GM19395 (cell line): ENCODE measurements around the gene ADAMTSL4.
"Not testable (repeated sequence)": the region's sequence is repeated elsewhere in the genome, so short reads cannot be mapped to it uniquely, and the experiment has no call there.

Experiments
- ATAC-seq: cut with Tn5 transposase; IDR thresholded peaks from one replicate; pipeline ENCODE4 v1.9.1; 2021; ENCODE audit warnings: mild to moderate bottlenecking, moderate library complexity; ENCODE audit not compliant: unreplicated experiment

The ADAMTSL4 gene

DNA sequence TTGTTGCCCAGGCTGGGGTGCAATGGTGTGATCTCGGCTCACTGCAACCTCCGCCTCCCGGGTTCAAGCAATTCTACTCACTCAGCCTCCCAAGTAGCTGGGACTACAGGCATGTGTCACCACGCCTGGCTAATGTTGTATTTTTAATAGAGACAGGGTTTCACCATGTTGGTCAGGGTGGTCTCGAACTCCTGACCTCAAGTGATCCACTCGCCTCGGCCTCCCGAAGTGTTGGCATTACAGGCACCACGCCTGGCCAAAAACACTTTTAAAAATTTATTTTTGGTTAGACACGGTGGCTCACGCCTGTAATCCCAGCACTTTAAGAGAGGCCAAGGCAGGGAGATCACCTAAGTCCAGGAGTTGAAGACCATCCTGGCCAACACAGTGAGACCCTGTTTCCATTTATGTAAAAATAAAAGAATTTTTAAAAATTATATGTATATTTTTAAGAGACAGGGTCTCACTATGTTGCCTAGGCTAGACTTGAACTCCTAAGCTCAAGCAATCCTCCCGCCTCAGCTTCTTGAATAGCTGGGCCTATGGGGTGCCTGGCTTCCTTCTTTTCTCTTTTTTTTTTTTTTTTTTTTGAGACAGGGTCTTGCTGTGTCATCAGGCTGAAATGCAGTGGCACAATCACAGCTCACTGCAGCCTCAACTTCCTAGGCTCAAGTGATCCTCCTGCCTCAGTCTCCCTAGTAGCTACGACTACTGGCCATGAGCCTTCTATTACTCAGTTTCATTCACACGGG, 16.2 kb downstream of the ADAMTSL4 start:
- not testable (repeated sequence) for ATAC-seq

DNA sequence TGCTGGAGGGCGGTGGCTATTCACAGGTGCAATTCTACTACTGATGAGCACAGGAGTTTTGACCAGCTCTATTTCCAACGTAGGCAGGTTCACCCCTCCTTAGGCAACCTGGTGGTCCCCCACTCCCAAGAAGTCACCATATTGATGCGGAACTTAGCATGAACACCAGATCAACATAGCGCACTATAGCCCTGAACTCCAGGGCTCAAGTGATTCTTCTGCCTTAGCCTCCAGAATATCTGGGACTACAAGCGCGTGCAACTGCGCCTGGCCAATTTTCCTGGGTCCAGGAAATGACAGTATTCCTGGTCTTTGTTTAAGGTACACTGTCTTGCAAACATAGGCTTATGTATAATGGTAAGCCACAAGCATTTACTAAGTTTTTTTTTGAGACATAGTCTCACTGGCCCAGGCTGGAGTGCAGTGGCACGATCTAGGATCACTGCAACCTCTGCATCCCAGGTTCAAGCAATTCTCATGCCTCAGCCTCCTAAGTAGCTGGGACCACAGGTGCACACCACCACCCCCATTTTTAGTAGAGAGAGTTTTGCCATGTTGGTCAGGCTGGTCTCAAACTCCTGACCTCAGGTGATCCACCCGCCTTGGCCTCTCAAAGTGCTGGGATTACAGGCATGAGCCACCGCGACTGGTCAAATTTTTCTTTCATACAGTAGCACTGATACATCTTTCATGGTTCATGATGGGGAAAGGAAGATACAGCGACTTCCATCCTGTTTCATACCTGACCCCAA, 17.6 kb downstream of the ADAMTSL4 start:
- no peak for ATAC-seq

DNA sequence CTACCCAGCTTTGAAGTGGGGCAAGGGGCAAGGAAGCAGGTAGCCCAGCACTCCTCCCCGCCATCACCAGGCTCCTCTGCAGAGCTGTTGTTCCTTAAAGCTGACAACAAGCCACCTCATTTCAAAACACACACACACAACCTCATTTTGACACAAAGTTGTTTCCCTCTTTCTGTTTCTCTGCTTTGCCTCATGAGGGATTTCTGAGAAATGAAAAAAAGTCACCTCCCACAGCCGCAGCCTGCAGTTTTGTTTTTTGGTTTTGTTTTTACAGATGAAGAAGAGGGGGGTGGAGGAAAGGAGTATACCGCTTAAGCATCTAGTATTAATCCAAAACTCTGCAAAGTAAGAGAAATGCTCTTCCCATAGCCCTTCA, 18.1 kb downstream of the ADAMTSL4 start:
- ATAC-seq, result peak; percentile 42

DNA sequence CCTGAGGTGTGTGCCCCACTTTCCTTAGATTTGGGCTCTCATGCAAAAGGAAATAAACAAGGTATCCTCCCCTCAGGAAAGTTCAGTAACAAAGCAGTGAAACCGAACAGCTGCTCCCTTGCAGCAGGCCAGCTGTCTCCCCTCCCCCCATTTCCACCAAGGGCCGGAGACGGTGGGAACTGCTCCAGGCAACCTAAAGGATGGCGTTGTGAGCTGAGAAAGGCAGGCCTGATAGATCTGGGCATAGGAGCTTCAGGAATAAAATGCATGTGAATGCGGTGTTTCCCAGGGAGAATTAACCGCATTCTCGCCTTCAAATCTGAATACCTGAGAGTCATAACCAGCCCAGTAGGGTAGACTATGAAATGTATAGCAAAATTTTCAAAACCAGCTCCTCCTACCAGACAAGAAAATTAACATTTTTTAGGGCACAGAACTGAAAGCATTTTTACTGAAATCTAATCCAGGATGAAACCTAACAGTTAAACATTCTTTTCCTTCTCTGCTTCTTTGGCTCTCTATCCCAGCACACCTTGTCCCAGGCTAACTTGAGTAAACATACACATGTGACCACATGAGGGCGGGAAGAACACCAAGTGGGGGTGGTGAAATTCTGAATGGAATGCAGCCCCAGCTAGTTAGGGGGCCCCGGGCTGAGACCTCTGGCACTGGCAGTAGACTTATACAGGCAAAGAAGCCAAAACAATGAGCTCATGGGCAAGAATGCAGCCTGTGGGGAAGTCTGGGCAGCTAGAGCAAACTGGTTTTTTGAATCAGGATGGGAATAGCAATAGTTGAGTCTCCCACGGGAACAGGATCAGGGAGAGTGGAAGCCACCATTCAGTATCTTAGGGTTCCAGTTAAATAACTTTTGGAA, 18.7 kb downstream of the ADAMTSL4 start:
- ATAC-seq, result peak; percentile 19

DNA sequence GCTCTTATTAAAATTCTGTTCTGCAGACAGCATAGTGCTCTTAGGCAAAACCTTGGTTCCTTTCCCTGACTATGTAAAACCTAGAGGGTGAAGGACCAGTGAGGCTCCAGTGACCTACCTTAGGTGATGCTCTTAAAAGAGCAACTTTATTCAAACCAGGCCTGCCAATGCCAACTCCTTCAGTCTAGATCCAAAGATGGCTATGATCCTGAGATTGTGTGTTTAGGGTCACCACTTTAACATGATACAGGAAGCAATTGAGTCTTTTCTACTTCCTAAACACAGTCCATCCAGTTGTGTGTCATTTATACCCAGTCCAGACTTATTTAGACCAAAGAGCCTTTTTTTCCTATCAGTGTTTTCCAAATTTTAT, 19.4 kb downstream of the ADAMTSL4 start:
- no peak for ATAC-seq

DNA sequence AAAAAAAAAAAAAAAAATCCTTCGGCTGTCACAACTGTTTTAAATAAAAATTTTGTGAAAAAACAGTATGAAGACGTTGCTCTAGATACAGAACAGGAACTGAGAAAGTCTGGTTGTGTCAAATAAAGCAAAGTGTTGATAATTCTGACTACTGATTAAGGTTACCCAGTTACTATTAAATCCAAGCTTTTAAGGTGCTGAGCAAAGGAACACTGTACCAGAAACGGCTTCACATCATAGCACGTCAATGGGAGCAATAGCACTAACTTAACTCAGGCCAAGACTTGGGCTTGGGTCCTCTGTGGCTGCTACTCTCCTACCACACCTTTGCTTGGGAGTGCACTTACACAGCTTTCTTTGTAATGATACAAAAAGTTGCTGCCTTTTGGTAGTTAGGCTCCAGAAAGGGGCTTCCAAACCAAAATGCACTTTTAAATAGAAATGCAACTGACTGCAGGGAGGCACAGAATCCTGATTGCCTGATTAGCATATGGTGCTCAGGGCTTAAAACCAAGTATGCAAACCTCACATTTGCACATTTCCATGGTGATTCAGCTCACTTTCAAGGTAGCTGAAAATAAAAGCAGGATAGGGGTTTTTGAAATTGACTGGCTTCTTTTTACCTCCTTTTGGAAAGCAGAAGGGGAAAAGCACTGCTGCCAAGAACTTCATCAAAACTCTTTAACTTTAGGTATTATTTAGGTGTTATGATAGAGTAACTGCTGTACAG, 23.9 kb downstream of the ADAMTSL4 start:
- ATAC-seq, result no peak

DNA sequence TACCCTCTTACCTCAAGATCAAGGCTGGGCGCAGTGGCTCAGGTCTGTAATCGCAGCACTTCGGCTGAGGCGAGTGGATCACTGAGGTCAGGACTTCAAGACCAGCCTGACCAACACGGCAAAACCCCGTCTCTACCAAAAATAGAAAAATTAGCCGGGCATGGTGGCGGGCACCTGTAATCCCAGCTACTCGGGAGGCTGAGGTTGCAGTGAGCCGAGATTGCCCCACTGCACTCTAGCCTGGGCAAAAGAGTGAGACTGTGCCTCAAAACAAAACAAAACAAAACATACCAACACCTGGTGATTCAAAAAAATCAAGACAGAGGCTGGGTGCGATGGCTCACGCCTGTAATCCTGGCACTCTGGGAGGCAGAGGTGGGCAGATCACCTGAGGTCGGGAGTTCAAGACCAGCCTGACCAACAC, 24.5 kb downstream of the ADAMTSL4 start:
- ATAC-seq, result not testable (repeated sequence)

DNA sequence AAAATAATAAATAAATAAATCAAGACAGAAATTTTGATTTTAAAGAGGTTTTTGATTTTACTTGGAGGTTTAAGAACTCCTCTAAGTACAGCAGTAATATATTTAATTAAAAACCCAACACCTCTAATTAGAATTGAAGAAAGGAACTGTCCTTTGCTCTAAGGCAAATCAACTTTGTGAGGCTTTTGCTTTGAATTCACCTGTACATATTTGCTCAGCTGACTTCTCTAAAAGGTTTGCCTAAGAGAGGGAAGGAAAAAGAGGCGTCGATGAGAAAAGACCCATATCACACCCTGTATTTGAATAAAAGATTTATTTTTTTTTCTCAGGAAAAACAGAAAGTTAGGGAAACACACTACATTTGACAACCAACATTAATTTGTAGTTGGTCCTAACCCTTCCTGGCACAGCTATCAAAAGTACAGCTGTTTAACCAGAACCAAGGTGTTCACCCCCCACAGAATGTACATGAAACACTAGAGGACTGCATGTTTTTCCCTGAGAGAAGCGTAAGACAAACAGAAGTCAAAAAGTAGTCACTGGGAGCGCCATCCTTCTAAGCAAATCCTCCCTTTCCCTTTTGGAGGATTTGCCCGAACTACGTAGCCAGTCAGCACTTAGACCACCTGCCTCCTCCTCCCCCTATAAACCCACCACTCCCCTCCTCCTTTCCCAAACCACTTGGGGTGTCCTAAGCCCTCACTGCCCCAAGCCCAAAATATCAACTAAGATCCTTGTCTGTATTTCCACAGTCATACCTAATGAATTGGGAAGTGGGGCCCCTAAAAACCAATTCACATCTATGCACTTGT, 25.3 kb downstream of the ADAMTSL4 start:
- ATAC-seq, result no peak

DNA sequence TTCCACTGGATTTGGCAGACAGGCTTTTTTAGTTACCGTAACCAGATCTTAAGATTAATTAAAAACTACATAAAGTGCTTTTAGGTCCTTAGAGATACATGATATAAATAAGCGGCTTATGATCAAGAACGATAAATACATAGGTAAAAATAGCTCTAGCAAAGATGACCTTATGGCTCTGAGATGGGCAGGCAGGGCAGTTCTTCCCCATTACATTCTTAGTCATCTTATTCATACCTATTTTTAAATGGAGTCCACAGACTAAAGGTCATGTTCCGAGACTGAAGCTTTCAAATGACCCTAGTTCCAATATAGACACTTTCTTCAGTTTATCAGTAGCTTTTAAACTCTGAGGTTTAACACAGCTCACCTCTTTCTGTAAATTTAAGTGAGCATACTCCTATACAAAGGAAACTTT, 25.9 kb downstream of the ADAMTSL4 start:
- no peak for ATAC-seq

DNA sequence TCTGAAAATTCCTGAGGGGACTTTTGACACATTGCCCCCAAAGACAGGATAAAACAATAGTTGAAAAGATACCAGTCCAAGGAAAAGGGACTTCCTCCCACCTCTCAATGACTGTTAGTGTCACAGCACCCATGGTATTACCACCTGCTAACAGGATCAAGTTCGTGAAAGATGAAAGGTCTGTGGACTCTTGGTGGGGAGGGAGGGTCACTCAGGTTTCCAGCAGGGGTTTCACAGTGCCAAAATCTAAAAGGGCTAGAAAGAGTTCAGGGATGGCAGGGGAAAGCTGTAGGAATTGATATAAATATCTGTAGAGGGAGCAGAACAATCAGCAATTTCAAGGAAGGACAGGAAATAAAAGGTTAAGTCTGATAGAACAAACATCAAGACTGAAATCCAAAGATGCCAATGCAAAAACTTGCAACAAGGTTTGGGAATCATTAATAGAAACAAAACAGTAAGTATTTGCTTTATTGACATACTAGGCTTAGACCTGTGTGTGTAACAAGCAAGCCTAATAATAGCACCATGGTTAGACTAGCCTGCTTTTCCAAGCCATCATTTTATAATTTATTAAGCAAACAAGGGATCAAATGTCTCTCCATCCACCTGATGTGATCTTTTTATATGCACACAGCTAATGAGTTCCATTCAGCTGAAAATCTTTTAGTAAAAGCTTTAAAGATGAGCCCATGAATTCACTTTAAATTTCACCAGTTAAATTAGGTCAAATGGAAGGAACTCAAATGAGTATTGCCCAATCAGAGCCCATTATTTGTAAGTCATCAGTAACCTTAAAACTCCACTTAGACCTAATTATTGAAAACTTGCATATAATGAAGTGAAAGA, 26.5 kb downstream of the ADAMTSL4 start:
- no peak for ATAC-seq

DNA sequence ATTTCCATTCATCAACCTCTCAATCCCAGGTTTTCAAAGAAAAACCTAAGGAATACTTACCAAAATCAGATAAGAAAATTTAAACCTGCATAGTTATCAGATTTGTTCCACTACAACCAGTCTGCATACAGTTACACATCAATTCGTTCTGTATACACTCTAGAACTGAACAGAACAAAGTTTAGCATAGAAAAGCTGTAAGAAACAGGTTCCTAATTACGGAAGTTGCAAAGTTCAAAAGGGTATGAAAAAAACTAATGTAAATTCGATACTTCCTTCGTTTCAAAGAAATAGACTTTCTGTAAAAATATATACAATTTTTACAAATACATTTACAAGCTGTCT, 27.1 kb downstream of the ADAMTSL4 start:
- no peak for ATAC-seq

DNA sequence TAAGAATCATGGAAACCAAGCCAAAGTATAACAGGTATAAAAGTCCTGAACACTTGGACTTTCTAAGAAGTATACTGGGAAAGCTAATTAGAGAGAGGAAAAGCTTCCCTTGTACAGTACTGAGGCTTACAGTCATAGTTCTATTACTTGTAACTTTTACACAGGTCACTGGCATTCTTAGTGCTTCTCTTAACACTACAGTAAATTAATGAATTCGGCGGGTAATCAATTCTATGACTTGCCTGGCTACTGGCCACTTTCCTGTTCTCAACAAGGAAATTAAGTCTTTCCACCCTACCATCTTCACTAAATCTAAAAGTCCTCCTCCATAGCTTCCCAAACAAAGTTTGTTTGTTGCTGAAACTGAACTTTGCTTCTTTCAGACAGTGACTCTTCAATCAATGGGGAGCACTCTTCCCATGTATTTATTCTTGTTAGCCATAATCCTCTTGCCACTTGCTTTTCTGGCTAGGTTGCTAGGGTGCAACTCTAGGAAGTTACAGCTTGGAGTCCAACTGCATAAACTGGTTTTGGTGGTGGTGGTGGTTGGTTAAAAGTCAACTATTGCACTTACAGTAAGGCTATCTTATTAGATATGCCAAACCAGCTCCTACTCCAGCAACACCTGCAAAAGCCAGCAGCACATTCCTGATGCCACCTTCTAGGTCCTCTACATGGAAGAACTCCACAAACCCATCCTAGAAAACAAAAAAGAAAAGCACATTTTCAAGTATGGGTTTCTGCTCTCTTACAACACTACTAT, 27.8 kb downstream of the ADAMTSL4 start:
- no peak for ATAC-seq

DNA sequence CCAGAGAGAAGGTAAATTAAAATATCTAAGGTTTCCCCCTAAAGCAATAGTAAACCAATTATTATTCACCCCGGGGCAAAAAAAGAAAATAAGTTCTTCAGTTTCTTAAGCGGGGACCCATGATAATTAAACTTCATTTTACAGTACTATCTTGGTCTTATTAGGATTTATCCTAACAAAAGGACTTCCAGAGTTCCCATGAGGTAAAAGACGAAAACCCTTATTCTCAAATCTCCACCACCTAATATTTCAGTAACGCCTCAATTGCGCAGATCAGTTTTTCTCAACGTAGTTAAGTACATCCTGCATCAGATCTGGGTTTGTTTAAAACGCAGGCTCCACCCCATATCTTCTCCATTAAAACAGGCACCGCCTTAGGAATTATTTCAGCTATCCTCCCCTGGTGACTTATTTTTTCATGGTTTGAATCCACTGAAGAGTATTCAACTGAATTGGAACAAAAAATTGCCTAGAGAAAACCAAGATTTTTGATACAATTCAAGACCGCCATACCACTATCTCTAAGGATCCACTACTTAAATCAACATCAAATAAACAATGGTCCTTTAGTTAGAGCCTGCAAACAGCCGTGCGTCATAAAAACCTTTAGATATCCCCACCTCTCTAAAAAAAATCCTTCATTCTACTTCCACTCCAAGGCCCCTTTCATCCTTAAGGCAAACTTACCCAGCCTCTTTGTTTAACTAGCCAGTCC, 28.5 kb downstream of the ADAMTSL4 start:
- ATAC-seq, result no peak

DNA sequence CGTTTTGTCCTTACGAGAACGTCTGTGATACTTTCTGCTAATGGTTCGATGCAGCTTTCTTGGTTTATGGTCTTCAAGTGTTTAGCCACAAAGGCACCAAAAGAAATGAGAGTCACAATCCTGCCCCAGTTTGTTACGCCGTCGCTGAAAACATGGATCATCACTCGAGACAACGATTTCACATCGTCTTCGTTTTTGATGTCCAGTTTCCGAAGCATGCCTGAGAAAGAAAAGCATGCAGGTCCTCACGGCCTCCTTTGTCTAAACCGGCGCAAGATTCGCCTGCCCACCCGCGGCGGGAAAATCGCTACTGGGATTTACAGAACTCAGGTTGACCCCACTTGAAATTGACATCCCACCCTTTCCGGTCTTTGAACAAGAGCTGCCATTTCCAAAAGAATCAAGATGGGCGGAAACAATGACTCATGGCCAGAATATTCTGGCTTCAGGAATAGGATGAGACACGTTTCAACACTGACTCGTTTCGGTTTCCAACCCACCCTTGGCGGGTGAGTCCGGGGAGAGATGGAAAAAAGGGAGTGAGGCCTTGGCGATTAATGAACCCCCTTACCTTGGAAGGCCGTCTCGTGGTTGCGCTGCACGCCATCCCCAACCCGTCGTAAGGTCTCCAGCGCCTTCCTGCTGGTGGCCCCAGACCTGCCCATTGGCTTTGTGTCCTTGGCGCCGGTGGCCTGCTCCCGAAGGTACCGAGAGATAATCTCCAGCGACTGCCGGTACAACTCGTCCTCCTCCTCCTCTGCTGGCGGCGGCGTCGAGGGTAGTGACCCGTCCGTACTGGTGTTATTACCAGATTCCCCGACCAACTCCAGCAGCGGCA, 29.3 kb downstream of the ADAMTSL4 start:
- no peak for ATAC-seq

DNA sequence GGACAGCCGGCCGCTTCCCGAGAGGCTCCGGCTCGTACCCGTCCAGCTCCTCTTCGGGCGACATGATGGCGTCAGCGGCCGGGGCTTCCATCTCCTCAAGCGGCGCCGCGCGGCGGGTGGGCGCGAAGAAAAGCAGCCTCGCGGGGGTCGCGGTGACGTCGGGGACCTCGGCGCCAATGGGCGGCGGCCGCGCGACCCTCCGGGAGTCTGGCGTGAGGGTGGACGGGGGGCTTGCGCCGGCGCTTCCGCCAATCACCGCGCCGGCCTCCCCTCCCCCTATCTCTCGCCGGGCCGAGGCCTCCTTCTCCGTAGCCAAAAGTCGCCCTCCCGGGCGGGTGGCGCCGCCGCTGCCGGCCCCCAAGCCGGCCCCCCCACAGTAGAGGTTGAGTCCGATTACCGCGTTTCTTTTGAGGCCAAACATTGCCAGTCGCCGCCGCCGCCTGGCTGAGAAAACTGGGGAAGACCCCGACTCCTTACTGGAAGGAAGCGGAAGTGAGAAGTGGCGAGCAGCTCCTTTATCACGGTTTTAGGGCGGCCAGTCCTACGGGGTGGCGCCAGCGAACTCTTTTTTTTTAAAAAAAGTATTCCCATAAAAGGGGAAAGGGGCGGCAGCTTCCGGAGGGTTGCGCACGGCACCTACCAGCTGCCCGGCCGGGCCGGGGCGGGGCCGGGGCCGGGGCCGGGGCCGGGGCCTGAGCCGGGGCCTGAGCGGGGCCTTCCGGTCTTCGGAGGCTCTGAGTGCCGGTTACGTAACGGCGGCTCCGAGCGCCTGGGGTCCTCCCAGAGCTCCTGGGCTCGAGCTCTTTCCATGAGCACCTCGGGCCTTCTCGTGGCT, 30.1 kb downstream of the ADAMTSL4 start, which contains the start of gene MCL1:
Gene MCL1 (minus strand): TSS at position 501 of the 835 bp plus-strand sequence. CDS start 80 bp downstream, at position 421.
- peak; percentile 89 for ATAC-seq
